Fibroblast of skin of abdomen (primary cell): Measurements from ENCODE around the gene KANSL1.

Experiments
- DNase-seq: peaks from one replicate; pipeline ENCODE4 v3.0.0-alpha.2; 2013

Gene KANSL1

GRCh38 chr17:46139432-46140210 is 53.6 kb downstream of the KANSL1 start:
- DNase-seq: no peak

- no peak for DNase-seq
Observed at GRCh38 chr17:46138473-46138872, 54.8 kb downstream of the KANSL1 start.

- DNase-seq: peak; percentile 50
Observed at GRCh38 chr17:46136820-46137219, 56.4 kb downstream of the KANSL1 start.

GRCh38 chr17:46135879-46136563 is 57.2 kb downstream of the KANSL1 start:
- DNase-seq: no peak

- DNase-seq: no peak
Observed at GRCh38 chr17:46135126-46135812, 58.0 kb downstream of the KANSL1 start.

GRCh38 chr17:46129302-46129701 is 63.9 kb downstream of the KANSL1 start:
- DNase-seq: no peak

GRCh38 chr17:46128453-46128852 is 64.8 kb downstream of the KANSL1 start:
- no peak for DNase-seq

- no peak for DNase-seq
Observed at GRCh38 chr17:46127524-46127923, 65.7 kb downstream of the KANSL1 start.

- no peak for DNase-seq
Observed at GRCh38 chr17:46126840-46127239, 66.4 kb downstream of the KANSL1 start.

GRCh38 chr17:46125831-46126230 is 67.4 kb downstream of the KANSL1 start:
- DNase-seq: no peak

- no peak for DNase-seq
Observed at GRCh38 chr17:46124695-46125592, 68.3 kb downstream of the KANSL1 start.

- DNase-seq: no peak
Observed at GRCh38 chr17:46123607-46124006, 69.6 kb downstream of the KANSL1 start.

- no peak for DNase-seq
Observed at GRCh38 chr17:46122486-46122871, 70.8 kb downstream of the KANSL1 start.

GRCh38 chr17:46121841-46122485 is 71.3 kb downstream of the KANSL1 start:
- DNase-seq: no peak

- no peak for DNase-seq
Observed at GRCh38 chr17:46121165-46121764, 72.0 kb downstream of the KANSL1 start.

- DNase-seq: no peak
Observed at GRCh38 chr17:46120537-46120936, 72.7 kb downstream of the KANSL1 start.

- no peak for DNase-seq
Observed at GRCh38 chr17:46120078-46120477, 73.2 kb downstream of the KANSL1 start.

- no peak for DNase-seq
Observed at GRCh38 chr17:46118964-46119363, 74.3 kb downstream of the KANSL1 start.

GRCh38 chr17:46117850-46118696 is 75.2 kb downstream of the KANSL1 start:
- DNase-seq: no peak

GRCh38 chr17:46117117-46117516 is 76.1 kb downstream of the KANSL1 start:
- DNase-seq: no peak

- peak; percentile 51 for DNase-seq
Observed at GRCh38 chr17:46115699-46116098, 77.5 kb downstream of the KANSL1 start.
